T-helper 2 cell treated with Interferon-gamma antibody and Interleukin-4, amounts not matched to agents 5 μg/mL and 100 μg/mL, for 36 hours (primary cell): ENCODE measurements around the gene TP53I11.

Source experiments
- DNase-seq: peaks from one replicate; pipeline ENCODE4 v3.0.0; 2021; ENCODE audit warnings: low spot score
- H3K27ac Mint-ChIP-seq: one replicate; pipeline ENCODE4 v1.8.0; 2021; ENCODE audit warnings: mild to moderate bottlenecking, mixed read lengths
- H3K27me3 Mint-ChIP-seq: one replicate; pipeline ENCODE4 v1.8.0; 2021; ENCODE audit warnings: low read depth, mixed read lengths
- H3K36me3 Mint-ChIP-seq: one replicate; pipeline ENCODE4 v1.8.0; 2021; ENCODE audit warnings: low read depth, mixed read lengths
- H3K4me1 Mint-ChIP-seq: one replicate; pipeline ENCODE4 v1.8.0; 2021; ENCODE audit warnings: low read depth, mixed read lengths
- H3K4me3 Mint-ChIP-seq: one replicate; pipeline ENCODE4 v1.8.0; 2022; ENCODE audit warnings: mild to moderate bottlenecking, moderate library complexity, mixed read lengths
- H3K9me3 Mint-ChIP-seq: one replicate; pipeline ENCODE4 v1.8.0; 2021; ENCODE audit warnings: mixed read lengths

Gene TP53I11

DNA sequence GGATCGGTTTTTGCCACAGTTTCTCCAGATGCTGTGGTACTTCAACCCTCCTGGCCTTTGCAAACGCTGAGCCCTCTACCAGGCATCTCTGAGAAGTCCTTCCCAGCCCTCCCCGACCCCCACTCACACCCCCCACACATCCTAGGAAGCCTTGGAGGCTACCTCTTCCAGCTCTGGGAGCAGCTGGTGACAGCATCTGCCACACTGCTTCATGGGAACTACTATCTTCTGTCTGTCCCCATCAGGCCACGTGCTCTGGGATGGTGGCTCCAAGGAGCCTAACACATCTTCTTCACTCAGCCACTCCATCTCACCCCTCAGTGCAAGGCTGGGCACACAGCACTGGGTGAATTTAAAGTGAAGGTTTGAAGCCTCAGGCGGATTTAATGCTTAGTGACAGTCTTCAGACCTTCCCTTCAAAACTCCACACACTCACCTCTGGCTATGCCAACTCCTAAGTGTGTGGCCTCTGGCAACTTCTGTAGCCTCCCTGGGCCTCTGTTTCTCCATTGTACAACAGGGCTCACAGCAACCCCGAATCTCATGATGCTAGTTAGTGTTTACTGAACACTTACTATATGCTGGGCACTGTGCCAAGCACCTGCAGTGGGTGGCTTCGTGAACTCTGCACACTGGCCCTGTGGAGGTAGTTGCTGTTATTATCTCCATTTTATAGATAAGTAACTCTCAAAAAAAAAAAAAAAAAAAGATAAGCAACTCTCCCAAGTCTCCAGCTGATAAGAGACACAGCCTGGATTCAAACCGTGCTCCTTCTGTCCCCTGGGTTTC lies 7.3 kb upstream of the TP53I11 start:
- no peak overlapping the region for H3K27ac Mint-ChIP-seq
- H3K27me3 Mint-ChIP-seq = no peaks in the 10 kb centered on the region
- no peaks in the 10 kb centered on the region for H3K36me3 Mint-ChIP-seq
- no peaks in the 10 kb centered on the region for H3K9me3 Mint-ChIP-seq
- DNase-seq = no peak
- no peak overlapping the region for H3K4me3 Mint-ChIP-seq
- peaks cover 9% of the 10 kb centered on the region for H3K4me1 Mint-ChIP-seq

DNA sequence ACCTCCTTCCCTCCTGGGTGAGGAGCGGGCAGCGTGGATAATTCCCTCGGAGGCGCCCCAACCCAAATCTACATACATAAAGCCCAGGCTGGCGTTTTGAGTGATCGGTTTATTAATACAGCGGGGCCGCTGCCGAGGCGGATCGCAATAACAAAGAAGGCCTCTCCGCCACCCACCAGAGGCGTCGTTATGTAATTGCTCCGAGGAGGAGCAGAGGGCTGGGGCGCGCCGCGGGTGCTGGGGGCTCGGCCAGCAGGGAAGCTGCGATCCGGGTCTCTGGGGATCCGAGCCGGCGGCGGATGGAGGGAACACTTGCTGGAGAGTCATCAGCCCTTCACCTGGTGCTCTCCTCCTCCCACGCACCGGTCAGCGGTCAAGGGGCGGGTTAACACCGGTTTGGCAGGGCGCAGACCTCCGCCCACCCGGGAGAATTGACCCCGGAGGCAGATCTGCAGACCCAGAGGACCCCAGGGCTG lies 6.4 kb upstream of the TP53I11 start:
- peaks cover 9% of the 10 kb centered on the region for H3K4me1 Mint-ChIP-seq
- no peaks in the 10 kb centered on the region for H3K36me3 Mint-ChIP-seq
- H3K4me3 Mint-ChIP-seq = no peak overlapping the region
- no peak overlapping the region for H3K27ac Mint-ChIP-seq
- DNase-seq = no peak
- no peaks in the 10 kb centered on the region for H3K27me3 Mint-ChIP-seq
- H3K9me3 Mint-ChIP-seq = no peaks in the 10 kb centered on the region

DNA sequence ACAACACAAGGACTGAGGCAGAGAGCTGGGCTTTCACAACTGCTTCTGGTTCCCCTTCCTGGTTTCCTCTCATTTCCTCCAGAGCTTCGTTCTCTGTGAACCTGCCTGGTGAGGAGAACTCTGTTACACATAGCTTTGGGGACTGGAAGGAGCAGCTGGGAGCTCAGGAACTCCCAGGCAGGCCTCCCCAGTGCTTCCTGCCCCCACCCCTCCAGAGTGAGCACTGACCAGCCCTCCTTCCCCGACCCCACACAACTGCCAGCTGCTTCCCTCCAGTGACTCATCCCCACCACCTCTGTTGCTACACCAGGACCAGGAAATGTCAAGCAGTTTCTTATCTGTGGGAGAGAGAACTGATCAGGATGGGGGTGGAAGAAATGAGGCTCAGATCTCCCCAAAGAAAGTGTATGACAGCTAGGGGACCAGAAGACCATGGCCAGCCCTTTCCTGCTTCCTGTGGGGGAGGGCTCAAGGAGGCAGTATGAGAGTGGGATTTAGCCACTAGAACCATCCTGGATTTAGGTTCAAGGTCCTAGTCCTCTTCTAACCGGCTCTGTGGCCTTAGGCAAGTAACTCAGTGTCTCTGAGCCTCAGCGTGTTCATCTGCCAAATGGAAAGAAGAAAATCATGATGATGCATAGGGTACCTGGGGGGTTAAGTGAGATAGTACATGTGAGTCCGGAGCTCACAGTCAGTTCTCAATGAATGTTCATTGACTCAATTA lies 4.5 kb upstream of the TP53I11 start:
- peak; percentile 23 for DNase-seq
- Mint-ChIP-seq H3K27me3 (peaks cover 6% of the 10 kb centered on the region), H3K4me1 (peaks cover 9% of the 10 kb centered on the region), H3K4me3 (no peak overlapping the region), H3K9me3 (no peaks in the 10 kb centered on the region), H3K36me3 (no peaks in the 10 kb centered on the region), H3K27ac (no peak overlapping the region)

DNA sequence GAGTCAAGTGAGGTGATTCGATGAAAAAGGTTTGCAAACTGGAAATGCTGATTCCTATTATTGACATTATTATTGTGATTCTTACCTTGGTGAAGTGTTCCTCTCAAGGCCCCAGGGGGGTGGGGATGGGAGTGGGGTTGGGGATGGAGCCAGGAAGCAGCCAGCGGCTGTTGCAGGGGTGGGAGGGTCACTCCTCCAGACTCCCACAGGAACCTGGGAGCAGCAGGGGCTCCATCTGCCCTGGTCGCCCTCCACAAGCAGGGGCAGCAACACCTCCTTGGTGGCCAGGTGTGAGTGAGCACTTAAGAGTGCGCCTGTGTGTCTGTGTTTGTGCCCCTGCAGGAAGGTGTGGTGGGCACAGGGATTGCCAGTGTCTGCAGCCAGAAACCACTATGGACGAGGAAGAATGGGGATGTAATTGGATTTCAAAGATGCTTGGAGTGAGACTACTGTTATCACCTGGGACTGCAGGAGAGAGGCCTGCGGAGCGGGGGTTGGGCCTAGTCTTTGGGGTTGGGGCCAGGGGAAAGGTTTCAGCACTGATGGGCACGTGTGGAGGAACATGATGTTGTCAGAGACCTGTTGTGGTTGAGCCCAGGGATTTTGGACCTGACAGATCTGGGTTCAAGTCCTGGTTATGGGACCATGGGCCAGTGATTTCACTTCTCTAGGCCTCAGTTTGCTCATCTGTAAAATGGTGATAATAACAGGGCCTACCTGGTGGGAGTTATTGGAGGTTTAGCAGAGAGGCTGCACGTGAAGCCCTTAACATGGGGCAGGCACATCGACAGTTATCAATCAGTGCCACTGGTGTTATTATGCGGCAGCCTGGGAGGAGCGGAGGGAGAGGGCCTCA lies 3.6 kb upstream of the TP53I11 start:
- H3K27ac Mint-ChIP-seq = no peak overlapping the region
- H3K4me3 Mint-ChIP-seq = no peak overlapping the region
- no peaks in the 10 kb centered on the region for H3K36me3 Mint-ChIP-seq
- no peak for DNase-seq
- H3K9me3 Mint-ChIP-seq = no peaks in the 10 kb centered on the region
- peaks cover 9% of the 10 kb centered on the region for H3K4me1 Mint-ChIP-seq
- H3K27me3 Mint-ChIP-seq = peaks cover 6% of the 10 kb centered on the region

DNA sequence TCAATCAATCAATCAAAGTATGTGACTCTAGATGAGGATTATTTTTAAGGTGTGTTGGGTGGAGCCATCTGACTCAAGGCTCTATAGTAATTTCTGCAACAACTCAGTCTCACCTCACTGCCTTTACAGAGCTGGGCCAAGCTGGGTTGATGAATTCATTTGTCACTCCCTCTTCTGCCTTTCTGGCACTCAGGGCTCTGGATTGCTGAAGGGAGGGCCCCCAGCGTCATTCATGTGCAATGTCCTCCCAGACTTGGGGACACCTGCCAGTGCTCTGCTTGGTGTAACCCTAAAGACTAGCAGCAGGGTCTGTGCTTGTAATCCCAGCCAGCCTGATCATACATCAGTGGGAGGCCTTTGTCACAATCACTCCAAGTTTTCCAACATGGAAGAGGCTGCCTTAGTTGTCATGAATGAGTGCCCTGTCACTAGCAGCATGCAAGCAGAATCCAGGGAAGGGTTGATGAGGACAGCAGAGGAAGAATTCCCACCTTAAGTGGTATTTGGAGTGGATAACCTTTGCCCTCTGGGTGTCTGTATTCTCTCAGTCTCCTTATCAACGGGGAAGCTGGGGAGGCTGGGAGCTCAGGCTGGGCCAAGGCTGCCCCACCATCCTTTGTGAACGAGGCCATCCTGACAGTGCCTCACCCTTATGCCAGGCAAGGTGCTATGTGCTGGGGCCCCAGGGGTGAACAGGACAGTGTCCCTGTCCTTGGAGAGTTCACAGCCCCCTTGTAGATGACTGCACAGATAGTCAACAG lies 2.0 kb upstream of the TP53I11 start:
- peaks cover 21% of the 10 kb centered on the region for H3K27me3 Mint-ChIP-seq
- H3K27ac Mint-ChIP-seq = no peak overlapping the region
- H3K4me3 Mint-ChIP-seq = no peak overlapping the region
- no peak for DNase-seq
- no peaks in the 10 kb centered on the region for H3K36me3 Mint-ChIP-seq
- H3K4me1 Mint-ChIP-seq = peaks cover 9% of the 10 kb centered on the region
- H3K9me3 Mint-ChIP-seq = no peaks in the 10 kb centered on the region

DNA sequence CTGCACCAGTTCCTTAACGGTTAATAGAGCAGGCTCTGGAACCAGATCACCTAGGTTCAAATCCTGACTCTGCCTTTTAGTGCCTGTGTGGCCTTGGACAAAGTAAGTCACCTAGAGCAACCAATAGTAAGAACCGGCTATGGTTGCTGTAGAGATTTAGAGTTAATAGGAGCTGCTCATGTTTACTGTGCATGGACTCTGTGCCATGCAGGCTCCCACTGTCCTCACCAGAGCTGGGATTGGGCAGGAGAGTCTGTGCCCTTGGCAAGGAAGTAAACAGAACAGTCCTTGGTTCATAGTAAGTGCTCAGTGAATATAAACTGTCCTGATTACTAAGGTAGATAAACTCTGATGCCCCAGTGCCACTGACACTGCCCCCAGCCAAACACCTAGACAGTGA lies 1.4 kb upstream of the TP53I11 start:
- no peak overlapping the region for H3K27ac Mint-ChIP-seq

DNA sequence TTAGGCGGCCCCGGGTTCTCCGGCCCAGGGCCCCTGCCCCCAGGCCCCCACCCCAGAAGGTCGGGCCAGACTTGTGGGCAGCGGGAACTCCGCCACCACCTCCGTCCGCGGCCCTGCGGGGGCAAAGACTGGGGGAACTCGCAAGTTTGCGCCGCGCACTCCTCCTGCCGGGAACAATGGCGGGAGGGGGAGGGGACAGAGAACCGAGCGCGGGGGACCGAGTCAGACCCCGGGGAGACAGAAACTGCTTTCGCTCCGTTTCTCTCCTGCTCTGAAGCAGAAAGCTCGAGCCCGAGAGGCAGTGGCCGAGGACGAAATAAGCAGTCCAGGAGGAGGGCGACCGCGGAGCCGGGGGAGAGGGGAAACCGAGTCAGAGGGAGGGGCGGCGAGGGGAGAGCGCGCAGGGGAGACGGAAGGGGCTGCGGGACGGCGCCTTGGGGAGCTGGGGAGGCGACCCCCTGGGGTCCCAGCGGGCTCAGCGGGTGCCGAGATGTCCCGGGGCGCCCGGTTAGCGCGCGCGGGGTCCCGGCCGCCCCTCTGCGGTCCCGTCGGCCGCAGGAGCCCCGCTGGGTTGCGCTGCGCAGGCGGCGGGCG lies 555 bp downstream of the TP53I11 start:
- peaks cover 4% of the 10 kb centered on the region for H3K4me1 Mint-ChIP-seq
- no peaks in the 10 kb centered on the region for H3K9me3 Mint-ChIP-seq
- H3K27me3 Mint-ChIP-seq = peaks cover 21% of the 10 kb centered on the region
- H3K4me3 Mint-ChIP-seq = peak overlapping the region; percentile 18
- no peaks in the 10 kb centered on the region for H3K36me3 Mint-ChIP-seq
- no peak overlapping the region for H3K27ac Mint-ChIP-seq
- DNase-seq = no peak

More for the DNA sequence above, 1.4 kb upstream of the TP53I11 start:
- no peaks in the 10 kb centered on the region for H3K36me3 Mint-ChIP-seq
- no peaks in the 10 kb centered on the region for H3K9me3 Mint-ChIP-seq
- DNase-seq = no peak
- no peak overlapping the region for H3K4me3 Mint-ChIP-seq
- H3K27me3 Mint-ChIP-seq = peaks cover 21% of the 10 kb centered on the region
- H3K4me1 Mint-ChIP-seq = peaks cover 9% of the 10 kb centered on the region

DNA sequence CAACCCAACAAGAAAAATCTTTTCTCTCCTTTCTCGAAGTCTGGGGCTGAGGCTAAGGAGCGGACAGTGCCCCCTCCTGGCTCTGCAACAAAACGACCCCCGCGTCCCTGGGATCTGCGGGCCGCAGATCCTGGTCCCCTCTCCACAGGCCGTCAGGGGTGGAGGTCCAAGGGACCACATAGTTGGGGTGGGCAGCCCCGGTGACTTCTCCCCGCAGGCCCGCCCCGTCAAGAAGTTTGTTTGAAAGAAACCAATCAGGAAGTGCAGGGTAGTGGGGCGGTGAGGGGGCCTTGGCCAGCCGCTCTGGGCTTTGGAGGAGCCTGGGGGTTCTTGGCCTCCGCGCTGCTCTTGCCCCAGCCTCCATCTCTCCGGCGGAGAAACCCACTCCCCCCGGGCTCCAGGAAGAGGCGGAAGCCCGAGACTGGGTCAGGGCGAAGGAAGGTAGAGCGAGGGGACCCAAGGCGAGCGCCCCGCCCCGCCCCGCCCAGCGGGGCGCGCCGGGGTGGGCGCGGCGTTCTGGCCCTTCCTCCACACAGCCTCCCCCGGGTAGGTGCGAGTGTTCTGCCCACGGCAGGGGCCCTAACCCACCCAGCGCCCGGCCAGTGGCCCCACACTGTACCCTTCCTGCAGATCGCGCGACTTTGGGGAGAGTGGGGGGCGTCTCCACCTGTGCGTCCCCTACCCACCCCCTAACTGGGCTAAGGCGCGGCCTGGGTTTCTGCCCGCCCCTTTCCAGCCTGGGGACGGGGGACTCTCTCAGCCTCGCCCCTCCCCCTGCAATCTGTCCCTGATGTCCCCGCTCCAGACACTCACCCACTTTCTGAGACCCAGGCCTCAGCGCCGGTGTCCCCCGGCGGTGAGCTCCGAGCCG lies 1.3 kb downstream of the TP53I11 start:
- Mint-ChIP-seq H3K9me3 (no peaks in the 10 kb centered on the region), H3K27me3 (peaks cover 21% of the 10 kb centered on the region), H3K4me1 (no peaks in the 10 kb centered on the region), H3K36me3 (no peaks in the 10 kb centered on the region), H3K4me3 (peak overlapping the region; percentile 29), H3K27ac (no peak overlapping the region)
- DNase-seq = no peak

DNA sequence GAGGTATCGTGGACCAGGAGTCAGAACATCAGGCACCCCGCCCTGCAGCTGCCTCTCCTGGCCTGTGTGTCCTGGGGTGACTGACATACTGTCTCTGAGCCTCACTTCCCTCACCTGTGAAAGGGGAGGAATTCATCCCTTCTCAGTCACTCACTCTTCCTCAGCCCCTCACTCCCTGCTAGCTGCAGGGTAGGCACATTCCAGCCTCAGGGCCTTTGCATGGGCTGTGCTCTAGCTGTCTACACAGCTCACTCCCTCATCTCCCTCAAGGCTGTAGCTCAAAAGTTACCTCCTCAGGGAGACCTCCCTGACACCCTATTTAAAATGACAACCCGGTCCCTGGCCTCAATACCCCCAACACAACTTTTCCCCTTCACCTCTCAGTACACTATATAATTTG lies 2.5 kb downstream of the TP53I11 start:
- H3K4me1 Mint-ChIP-seq = peaks cover 1% of the 10 kb centered on the region
- peaks cover 21% of the 10 kb centered on the region for H3K27me3 Mint-ChIP-seq

DNA sequence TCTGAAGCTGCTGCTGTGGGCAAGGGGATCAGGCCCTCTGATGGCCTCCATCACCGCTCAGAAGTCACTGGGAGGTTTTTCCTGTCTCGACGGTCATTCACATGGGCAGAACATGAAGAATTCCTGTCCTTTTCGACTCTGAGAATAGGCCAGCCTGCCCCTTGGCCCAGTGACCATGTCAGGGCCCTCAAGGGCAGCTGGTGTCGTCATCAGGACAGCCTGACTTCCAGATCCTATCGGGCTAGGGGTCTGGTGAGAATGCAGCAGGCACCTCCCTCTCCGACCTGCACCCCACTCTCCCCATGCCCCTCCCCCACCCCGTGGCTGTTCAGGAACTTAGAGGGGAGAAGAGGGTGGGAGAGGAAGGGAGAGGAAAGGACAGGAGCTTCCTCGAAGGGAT lies 3.6 kb downstream of the TP53I11 start:
- Mint-ChIP-seq H3K27ac (no peak overlapping the region), H3K4me1 (peaks cover 1% of the 10 kb centered on the region), H3K4me3 (no peak overlapping the region), H3K36me3 (no peaks in the 10 kb centered on the region), H3K27me3 (peaks cover 21% of the 10 kb centered on the region), H3K9me3 (no peaks in the 10 kb centered on the region)
- no peak for DNase-seq

More for the DNA sequence above, 2.5 kb downstream of the TP53I11 start:
- Mint-ChIP-seq H3K27ac (no peak overlapping the region), H3K9me3 (no peaks in the 10 kb centered on the region), H3K36me3 (no peaks in the 10 kb centered on the region), H3K4me3 (no peak overlapping the region)
- DNase-seq = no peak

DNA sequence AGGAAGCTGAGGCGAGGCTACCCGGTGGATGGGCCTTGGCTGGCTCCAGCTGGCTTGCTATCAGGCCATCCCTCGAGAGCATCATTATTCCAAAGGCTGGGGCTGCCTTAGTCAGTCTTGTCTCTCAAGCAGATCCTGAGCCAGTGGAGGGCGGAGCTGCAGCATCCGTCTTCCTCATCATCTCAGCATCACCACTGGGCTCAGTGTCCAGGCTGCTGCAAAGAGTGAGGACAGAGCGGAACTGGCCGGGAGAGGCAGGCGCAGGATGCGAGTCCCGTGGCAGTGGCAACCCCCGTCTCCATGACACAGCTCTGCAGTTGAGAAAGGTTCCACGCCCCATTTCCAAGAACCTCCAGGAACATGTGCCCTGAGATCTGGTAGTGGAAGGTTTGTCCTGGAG lies 4.4 kb downstream of the TP53I11 start:
- Mint-ChIP-seq H3K27ac (no peak overlapping the region), H3K9me3 (no peaks in the 10 kb centered on the region), H3K27me3 (peaks cover 18% of the 10 kb centered on the region), H3K4me1 (peaks cover 1% of the 10 kb centered on the region), H3K4me3 (no peak overlapping the region), H3K36me3 (no peaks in the 10 kb centered on the region)
- no peak for DNase-seq

DNA sequence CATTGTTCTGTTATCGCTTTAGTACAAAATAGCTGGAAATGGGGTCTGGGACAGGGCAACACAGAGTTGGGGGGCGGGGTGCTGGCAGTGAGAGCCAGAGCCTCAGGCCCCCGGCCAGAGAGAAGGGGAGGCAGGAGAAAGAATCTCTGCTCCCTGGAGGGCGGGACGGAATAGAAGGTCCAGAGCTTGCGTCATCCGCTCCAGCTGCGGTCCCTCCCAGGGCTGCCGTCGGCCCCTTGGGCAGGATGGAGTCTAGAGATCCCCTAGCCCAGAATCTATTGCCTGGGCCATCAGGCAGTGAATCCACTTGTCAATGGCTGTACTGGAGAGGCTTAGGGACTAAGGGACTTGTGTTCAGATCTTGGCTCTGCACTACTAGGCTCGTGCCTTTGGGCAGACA lies 5.0 kb downstream of the TP53I11 start:
- Mint-ChIP-seq H3K4me3 (no peak overlapping the region), H3K27me3 (peaks cover 16% of the 10 kb centered on the region), H3K27ac (no peak overlapping the region), H3K9me3 (no peaks in the 10 kb centered on the region), H3K36me3 (no peaks in the 10 kb centered on the region), H3K4me1 (peaks cover 1% of the 10 kb centered on the region)
- DNase-seq = no peak
